Measurements from ENCODE around the gene ACTR1A. TPM values are rescaled to one million over a fixed set of nuclear protein-coding genes. Genes with fewer than 3 reads are reported as not detected.
A peak's percentile ranks its signal among the peaks of the same experiment; 100 is the strongest.

The ACTR1A gene
- total RNA-seq, 2 experiments from 2014 or later, result 55.5 to 68.3 TPM

GRCh38 chr10:102435133-102435497 is 67.4 kb downstream of the ACTR1A start:
- Histone ChIP-seq H3K9me2 (ENCODE audit: insufficient read depth, low read length) (no peaks in the 10 kb centered on the region), H4K20me1 (ENCODE audit: insufficient read depth, low read length) (no peaks in the 10 kb centered on the region), H3K4me3 (ENCODE audit: low read depth, low read length, poor library complexity, severe bottlenecking) (no peak overlapping the region), H3K4me1 (ENCODE audit: insufficient read depth, low read length, poor library complexity, severe bottlenecking) (peaks cover 19% of the 10 kb centered on the region), H3K79me2 (ENCODE audit: insufficient read depth, low read depth, low read length) (peaks cover 14% of the 10 kb centered on the region; the same call in 1 of the 2 replicates), H2AFZ (ENCODE audit: low read length) (no peak overlapping the region), H3K36me3 (ENCODE audit: insufficient read depth, low read length) (no peaks in the 10 kb centered on the region), H3K27ac (ENCODE audit: low read depth, low read length, poor library complexity, severe bottlenecking) (no peak overlapping the region), H3K4me2 (ENCODE audit: low read length) (no peak overlapping the region), H3K9me3 (ENCODE audit: low read length) (no peaks in the 10 kb centered on the region)
- TF ChIP-seq EZH2phosphoT487 (IDR thresholded peaks at IDR 0.05; ENCODE audit: borderline replicate concordance, low read depth, low read length) (no peak), CTCF (conservative IDR thresholded peaks at IDR 0.05; ENCODE audit: low read length) (no peak)
- no peak for DNase-seq (ENCODE audit: low spot score)
- ChIA-PET POLR2A (interaction anchor here (1.0 to 2.8 kb wide), 2 partner anchors 15 to 32 kb away, joined by 3 to 22 read pairs; partner anchors contain the start of gene C10orf95), CTCF (ENCODE audit: unreplicated experiment) (no interaction called here)
- BruUV-seq (replicated peaks), result no TSS peak
- intact Hi-C loops (cut with micrococcal nuclease; ENCODE audit: unreplicated experiment), result no loop called here

- Histone ChIP-seq H3K4me3 (ENCODE audit: low read depth, low read length, poor library complexity, severe bottlenecking) (no peak overlapping the region), H3K4me2 (ENCODE audit: low read length) (no peak overlapping the region), H4K20me1 (ENCODE audit: insufficient read depth, low read length) (no peaks in the 10 kb centered on the region), H2AFZ (ENCODE audit: low read length) (no peak overlapping the region), H3K9me3 (ENCODE audit: low read length) (no peaks in the 10 kb centered on the region), H3K36me3 (ENCODE audit: insufficient read depth, low read length) (no peaks in the 10 kb centered on the region), H3K4me1 (ENCODE audit: insufficient read depth, low read length, poor library complexity, severe bottlenecking) (peaks cover 19% of the 10 kb centered on the region), H3K79me2 (ENCODE audit: insufficient read depth, low read depth, low read length) (peaks cover 14% of the 10 kb centered on the region; the same call in 1 of the 2 replicates), H3K27ac (ENCODE audit: low read depth, low read length, poor library complexity, severe bottlenecking) (no peak overlapping the region), H3K9me2 (ENCODE audit: insufficient read depth, low read length) (no peaks in the 10 kb centered on the region)
- no TSS peak for BruUV-seq (replicated peaks)
- intact Hi-C loops (cut with micrococcal nuclease; ENCODE audit: unreplicated experiment), result no loop called here
- ChIA-PET POLR2A (interaction anchor here (2.8 kb wide), 1 partner anchor 15 kb away, joined by 22 read pairs; the partner anchor contains the start of gene C10orf95), CTCF (ENCODE audit: unreplicated experiment) (no interaction called here)
- TF ChIP-seq CTCF (conservative IDR thresholded peaks at IDR 0.05; ENCODE audit: low read length), result no peak
- no peak for TF ChIP-seq EZH2phosphoT487 (IDR thresholded peaks at IDR 0.05; ENCODE audit: borderline replicate concordance, low read depth, low read length)
- no peak for DNase-seq (ENCODE audit: low spot score)
Observed at GRCh38 chr10:102434394-102435132, 67.9 kb downstream of the ACTR1A start.

- peaks cover 19% of the 10 kb centered on the region for H3K4me1 ChIP-seq (ENCODE audit: insufficient read depth, low read length, poor library complexity, severe bottlenecking)
- DNase-seq (ENCODE audit: low spot score), result peak; percentile 33
- peak overlapping the region; percentile 100 for H3K4me2 ChIP-seq (ENCODE audit: low read length)
- H3K79me2 ChIP-seq (ENCODE audit: insufficient read depth, low read depth, low read length), result peaks cover 14% of the 10 kb centered on the region; the same call in 1 of the 2 replicates
- no peaks in the 10 kb centered on the region for H3K36me3 ChIP-seq (ENCODE audit: insufficient read depth, low read length)
- peak overlapping the region; percentile 83; the same call in 1 of the 2 replicates for H2AFZ ChIP-seq (ENCODE audit: low read length)
- no peaks in the 10 kb centered on the region for H4K20me1 ChIP-seq (ENCODE audit: insufficient read depth, low read length)
- no peaks in the 10 kb centered on the region for H3K9me3 ChIP-seq (ENCODE audit: low read length)
- no peaks in the 10 kb centered on the region for H3K9me2 ChIP-seq (ENCODE audit: insufficient read depth, low read length)
- CTCF ChIA-PET (ENCODE audit: unreplicated experiment), result interaction anchor here (0.8 to 1.0 kb wide), 2 partner anchors 16 to 18 kb away, joined by 3 read pairs; partner anchors contain the start of gene C10orf95
- H3K4me3 ChIP-seq (ENCODE audit: low read depth, low read length, poor library complexity, severe bottlenecking), result peak overlapping the region; percentile 88
- BruUV-seq (replicated peaks), result no TSS peak
- TF ChIP-seq CTCF (conservative IDR thresholded peaks at IDR 0.05; ENCODE audit: low read length) (no peak), EZH2phosphoT487 (IDR thresholded peaks at IDR 0.05; ENCODE audit: borderline replicate concordance, low read depth, low read length) (no peak)
- H3K27ac ChIP-seq (ENCODE audit: low read depth, low read length, poor library complexity, severe bottlenecking), result no peak overlapping the region
- POLR2A ChIA-PET, result interaction anchor here (0.7 to 2.8 kb wide), 5 partner anchors 11 to 60 kb away, joined by 3 to 22 read pairs (median 6); partner anchors contain the start of genes C10orf95 and FBXL15
- intact Hi-C loops (cut with micrococcal nuclease; ENCODE audit: unreplicated experiment), result no loop called here
Observed at GRCh38 chr10:102433619-102434046, 68.9 kb downstream of the ACTR1A start.
